SJSA1 (cell line): ENCODE results near the gene ANAPC16. TPM values are rescaled to one million over a fixed set of nuclear protein-coding genes. Genes with fewer than 3 reads are reported as not detected.
"Not testable (repeated sequence)": the region's sequence is repeated elsewhere in the genome, so short reads cannot be mapped to it uniquely, and the experiment has no call there.

Experiments
- DNase-seq, 2 experiments: peaks; one replicate each; pipeline ENCODE4 v3.0.0-alpha.2; 2015 to 2020; ENCODE audit warnings: low spot score in 2 of 2, low read depth in 1 of 2
- H3K27ac ChIP-seq: fragments of 250-450 bp; sonication (Bioruptor Pico); 2 replicates; pipeline ENCODE4 v1.5.1; 2020; ENCODE audit warnings: mild to moderate bottlenecking, moderate library complexity
- H3K27me3 ChIP-seq: fragments of 250-450 bp; sonication (Bioruptor Pico); replicated peaks from 2 replicates; pipeline ENCODE4 v1.5.1; 2020; ENCODE audit warnings: mild to moderate bottlenecking, moderate library complexity
- H3K36me3 ChIP-seq: fragments of 250-450 bp; sonication (Bioruptor Pico); 2 replicates; pipeline ENCODE4 v1.5.1; 2020; ENCODE audit warnings: mild to moderate bottlenecking
- H3K4me1 ChIP-seq: fragments of 250-450 bp; sonication (Bioruptor Pico); replicated peaks from 2 replicates; pipeline ENCODE4 v1.6.1; 2021; ENCODE audit warnings: mild to moderate bottlenecking
- H3K4me3 ChIP-seq: fragments of 250-450 bp; sonication (Bioruptor Pico); 2 replicates; pipeline ENCODE4 v1.5.1; 2020; ENCODE audit warnings: mild to moderate bottlenecking
- H3K9me3 ChIP-seq: fragments of 250-450 bp; sonication (Bioruptor Pico); replicated peaks from 2 replicates; pipeline ENCODE4 v1.5.1; 2020; ENCODE audit warnings: mild to moderate bottlenecking
- total RNA-seq: library from RNA; depleted of rRNA; stranded (reverse); fragments of >200 nt; shearing (Covaris generic); gene quantifications from 2 replicates; pipeline ENCODE4 v1.2.3, GENCODE V29; 2014

The ANAPC16 gene
- total RNA-seq, 1 experiment from 2014 or later, result 89.9 TPM

DNA sequence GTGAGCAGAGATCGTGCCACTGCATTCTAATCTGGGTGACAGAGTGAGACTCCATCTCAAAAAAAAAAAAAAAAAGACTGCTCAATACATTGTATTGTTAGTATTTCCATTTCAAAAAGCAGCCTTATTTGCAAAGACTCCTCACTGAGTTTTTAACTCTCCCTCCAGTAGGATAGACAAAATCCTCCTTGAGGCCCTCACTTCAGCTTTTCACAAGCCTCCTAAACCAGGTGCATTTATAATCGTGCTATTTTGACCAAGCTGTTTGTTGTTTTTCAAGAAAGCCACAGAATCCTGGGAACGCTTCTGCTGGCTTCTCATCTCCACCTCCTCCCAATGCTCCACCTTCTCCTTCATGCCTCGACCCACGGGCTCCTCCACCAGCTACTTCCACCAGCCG is 51.6 kb downstream of the ANAPC16 start:
- Histone ChIP-seq H3K36me3 (no peaks in the 10 kb centered on the region), H3K4me1 (peaks cover 2% of the 10 kb centered on the region), H3K27me3 (no peaks in the 10 kb centered on the region), H3K4me3 (no peak overlapping the region), H3K9me3 (no peaks in the 10 kb centered on the region), H3K27ac (no peak overlapping the region)
- no peak for DNase-seq

DNA sequence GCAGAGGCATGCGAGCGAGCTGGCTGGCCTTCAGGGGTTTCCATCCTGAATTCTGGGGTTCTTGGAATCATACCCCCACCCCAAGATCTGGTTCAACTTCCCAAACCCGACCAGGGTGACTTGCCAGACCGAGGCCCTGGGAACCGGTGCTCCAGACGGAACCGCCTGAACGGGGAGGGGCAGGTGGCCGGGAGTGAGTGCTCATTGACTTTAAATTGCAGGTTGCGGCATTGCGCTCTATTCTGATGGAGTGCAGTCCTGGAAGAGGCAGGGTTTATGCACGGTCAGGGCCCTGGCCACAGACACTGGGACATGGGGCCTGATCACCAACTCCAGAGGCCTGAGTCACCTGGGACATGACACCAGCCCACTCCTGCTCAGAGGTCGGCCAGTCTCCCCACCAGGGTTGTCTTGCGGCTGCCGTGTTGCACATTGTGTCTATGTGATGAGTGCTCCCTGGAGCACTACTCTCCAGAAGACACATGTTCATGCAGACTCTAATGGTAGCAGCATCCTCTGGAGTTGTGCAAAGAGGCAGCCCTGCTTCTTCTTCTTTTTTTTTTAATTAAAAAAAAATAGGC is 52.1 kb downstream of the ANAPC16 start:
- H3K27ac ChIP-seq, result no peak overlapping the region
- no peaks in the 10 kb centered on the region for H3K9me3 ChIP-seq
- H3K4me1 ChIP-seq, result peaks cover 8% of the 10 kb centered on the region
- H3K4me3 ChIP-seq, result no peak overlapping the region
- DNase-seq, result no peak
- no peaks in the 10 kb centered on the region for H3K36me3 ChIP-seq
- no peaks in the 10 kb centered on the region for H3K27me3 ChIP-seq

DNA sequence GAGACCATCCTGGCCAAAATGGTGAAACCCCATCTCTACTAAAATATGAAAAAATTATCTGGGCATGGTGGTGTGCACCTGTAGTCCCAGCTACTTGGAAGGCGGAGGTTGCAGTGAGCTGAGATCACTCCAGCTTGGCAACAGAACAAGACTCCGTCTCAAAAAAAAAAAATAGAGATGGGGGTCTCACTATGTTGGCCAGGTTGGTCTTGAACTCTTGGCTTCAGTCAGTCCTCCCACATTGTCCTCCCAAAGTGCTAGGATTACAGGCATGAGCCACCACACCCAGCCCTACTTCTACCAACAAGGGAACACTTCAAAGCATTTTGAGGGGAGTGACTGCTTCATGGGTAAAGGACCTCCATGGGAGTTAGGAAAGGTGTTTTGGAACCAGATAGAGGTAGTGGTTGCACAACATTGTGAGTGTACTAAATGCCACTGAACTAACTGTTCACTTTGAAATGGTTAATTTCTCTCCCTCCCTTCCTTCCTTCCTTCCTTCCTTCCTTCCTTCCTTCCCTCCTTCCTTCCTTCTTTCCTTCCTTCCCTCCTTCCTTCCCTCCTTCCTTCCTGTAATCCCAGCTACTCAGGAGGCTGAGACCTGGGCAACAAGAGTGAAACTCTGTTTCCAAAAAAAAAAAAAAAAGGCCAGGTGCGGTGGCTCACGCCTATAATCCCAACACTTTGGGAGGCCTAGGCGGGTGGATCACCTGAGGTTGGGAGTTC is 52.8 kb downstream of the ANAPC16 start:
- H3K27me3 ChIP-seq, DNase-seq, H3K36me3 ChIP-seq, H3K9me3 ChIP-seq, H3K4me3 ChIP-seq, H3K27ac ChIP-seq: not testable (repeated sequence)
- H3K4me1 ChIP-seq, result peaks cover 13% of the 10 kb centered on the region

DNA sequence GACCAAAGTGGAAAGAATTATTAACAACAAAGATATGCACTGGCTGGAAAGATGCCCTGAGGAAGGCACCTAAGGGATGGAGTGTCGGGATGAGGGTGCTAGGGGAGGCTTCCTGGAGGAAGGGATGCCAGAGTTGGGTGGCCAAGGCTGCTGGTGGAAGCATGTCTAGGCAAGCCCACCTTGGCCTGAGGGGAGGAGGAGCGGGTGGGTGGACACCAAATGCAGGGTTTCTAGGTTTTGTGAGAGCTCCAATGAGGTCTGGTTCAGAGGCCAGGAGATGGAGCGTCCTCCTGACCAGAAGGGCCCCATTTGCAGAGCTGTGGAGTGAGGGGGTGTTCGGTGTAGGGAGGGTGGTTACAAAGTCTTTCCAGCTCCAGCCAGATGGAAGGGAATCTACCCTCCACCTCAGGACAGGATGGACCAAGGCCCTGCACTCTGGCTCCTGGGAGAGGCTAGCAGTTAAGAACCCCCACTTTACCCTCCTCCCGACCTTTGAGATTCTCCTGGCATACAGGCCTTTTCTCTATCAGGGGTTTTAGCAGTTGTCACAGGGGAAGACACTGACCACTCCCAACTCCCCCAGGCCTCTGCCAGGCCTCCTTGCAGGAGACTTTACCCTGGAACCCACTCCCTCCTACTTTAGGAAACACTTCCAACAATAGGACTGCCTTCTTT is 54.9 kb downstream of the ANAPC16 start:
- Histone ChIP-seq H3K36me3 (peaks cover 11% of the 10 kb centered on the region), H3K9me3 (no peaks in the 10 kb centered on the region), H3K4me1 (peaks cover 25% of the 10 kb centered on the region), H3K4me3 (no peak overlapping the region), H3K27me3 (no peaks in the 10 kb centered on the region), H3K27ac (no peak overlapping the region)
- no peak for DNase-seq

DNA sequence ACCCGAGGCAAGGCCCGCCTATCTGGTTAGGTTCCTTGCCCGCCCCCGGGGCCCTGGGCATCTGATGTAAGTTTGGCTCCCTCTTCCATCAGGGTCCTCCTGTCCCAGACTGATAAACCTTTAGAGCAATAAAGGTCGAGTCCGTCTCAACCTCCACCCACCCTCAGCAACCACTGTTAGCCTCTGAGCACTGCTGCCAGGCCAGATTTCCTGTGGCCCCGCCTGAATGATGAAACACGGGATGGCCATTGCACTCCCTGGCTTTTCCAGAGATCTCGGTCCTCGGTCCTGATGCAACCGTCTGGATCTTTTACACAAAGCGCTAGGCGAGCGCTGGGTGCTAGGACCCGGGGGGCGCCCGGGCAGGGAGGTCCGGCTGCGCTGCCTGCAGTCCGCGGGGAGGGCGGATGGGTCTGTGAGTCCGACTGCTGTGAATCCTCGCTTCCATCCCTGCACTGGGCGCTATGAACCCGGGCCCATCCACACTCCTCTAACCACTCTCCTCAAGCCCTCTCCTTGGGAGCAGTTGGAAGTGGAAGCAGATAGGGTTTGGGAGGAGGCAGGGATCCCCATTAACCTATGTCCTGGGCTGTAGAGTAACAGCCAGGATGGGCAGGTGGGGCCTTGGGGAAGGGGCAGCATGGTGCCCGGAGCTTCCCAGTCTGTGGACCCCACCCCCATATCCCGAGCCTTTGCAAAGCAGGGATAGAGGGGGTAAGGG is 57.0 kb downstream of the ANAPC16 start:
- Histone ChIP-seq H3K4me1 (peaks cover 25% of the 10 kb centered on the region), H3K27me3 (no peaks in the 10 kb centered on the region), H3K9me3 (no peaks in the 10 kb centered on the region), H3K36me3 (peaks cover 11% of the 10 kb centered on the region), H3K27ac (no peak overlapping the region), H3K4me3 (peak overlapping the region; percentile 49)
- peak; percentile 73 to 91 for DNase-seq

DNA sequence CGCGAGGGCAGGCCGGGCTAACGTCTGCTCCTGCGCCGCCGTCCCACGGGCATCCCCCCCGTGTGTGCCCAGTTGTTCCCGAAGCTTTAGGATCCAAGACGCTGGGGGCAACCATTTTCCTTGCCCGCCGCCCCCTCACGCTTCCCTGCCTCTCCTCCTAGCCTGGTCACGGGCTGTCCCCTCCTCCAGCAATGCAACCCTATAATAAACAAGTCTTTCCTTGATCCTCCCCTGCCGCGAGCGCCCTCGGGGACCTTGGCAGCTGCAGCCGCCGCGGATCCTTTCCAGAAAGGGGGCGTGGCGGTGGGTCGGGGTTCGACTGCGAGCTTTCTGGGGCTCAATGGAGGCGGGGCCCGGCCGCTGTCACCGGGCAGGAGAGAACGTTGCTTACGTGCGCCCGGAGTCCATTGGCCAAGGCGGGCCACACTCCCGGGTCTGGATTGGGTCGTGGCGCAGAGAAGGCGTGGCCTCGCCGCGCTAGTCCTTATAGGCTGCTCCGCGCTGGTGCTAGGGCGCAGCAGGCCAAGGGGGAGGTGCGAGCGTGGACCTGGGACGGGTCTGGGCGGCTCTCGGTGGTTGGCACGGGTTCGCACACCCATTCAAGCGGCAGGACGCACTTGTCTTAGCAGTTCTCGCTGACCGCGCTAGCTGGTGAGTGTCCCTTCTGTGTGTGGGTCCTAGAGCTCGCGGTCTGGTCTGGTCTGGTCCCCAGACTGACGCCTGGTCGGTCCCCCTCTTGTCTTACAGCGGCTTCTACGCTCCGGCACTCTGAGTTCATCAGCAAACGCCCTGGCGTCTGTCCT is 57.8 kb downstream of the ANAPC16 start, which contains the start of gene DDIT4:
Gene DDIT4, plus strand, starts transcription at position 515 of the 803 bp plus-strand sequence. CDS start 293 bp downstream, outside the sequence.
- no peak within 1 kb of the TSS for H3K27ac ChIP-seq

DNA sequence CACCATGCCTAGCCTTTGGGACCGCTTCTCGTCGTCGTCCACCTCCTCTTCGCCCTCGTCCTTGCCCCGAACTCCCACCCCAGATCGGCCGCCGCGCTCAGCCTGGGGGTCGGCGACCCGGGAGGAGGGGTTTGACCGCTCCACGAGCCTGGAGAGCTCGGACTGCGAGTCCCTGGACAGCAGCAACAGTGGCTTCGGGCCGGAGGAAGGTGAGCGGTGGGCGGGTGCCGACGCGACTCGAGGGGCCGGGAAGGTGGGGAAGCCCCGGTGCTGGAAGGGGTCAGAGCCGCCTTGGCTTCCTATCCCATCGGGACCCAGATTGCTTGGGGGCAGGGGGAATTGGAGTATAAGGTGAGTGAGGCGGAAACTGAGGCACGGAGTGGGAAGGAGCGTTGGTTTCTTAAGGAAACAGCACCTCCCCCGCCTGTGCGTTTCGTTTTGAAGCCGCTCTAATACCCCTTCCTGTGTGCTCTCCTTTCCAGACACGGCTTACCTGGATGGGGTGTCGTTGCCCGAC is 58.5 kb downstream of the ANAPC16 start:
- Histone ChIP-seq H3K4me3 (peak overlapping the region; percentile 49), H3K9me3 (no peaks in the 10 kb centered on the region), H3K27ac (no peak overlapping the region), H3K36me3 (peaks cover 11% of the 10 kb centered on the region), H3K27me3 (no peaks in the 10 kb centered on the region), H3K4me1 (peaks cover 25% of the 10 kb centered on the region)
- peak in 1 of 2 experiments; percentile 33 for DNase-seq

More for the DNA sequence above, 57.8 kb downstream of the ANAPC16 start, which contains the start of gene DDIT4:
- Histone ChIP-seq H3K27me3 (no peaks in the 10 kb centered on the region), H3K36me3 (peaks cover 11% of the 10 kb centered on the region), H3K4me3 (peak within 1 kb of the TSS; percentile 49), H3K9me3 (no peaks in the 10 kb centered on the region), H3K4me1 (peaks cover 25% of the 10 kb centered on the region)
- DNase-seq, result peak; percentile 94 to 98

DNA sequence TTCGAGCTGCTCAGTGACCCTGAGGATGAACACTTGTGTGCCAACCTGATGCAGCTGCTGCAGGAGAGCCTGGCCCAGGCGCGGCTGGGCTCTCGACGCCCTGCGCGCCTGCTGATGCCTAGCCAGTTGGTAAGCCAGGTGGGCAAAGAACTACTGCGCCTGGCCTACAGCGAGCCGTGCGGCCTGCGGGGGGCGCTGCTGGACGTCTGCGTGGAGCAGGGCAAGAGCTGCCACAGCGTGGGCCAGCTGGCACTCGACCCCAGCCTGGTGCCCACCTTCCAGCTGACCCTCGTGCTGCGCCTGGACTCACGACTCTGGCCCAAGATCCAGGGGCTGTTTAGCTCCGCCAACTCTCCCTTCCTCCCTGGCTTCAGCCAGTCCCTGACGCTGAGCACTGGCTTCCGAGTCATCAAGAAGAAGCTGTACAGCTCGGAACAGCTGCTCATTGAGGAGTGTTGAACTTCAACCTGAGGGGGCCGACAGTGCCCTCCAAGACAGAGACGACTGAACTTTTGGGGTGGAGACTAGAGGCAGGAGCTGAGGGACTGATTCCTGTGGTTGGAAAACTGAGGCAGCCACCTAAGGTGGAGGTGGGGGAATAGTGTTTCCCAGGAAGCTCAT is 59.0 kb downstream of the ANAPC16 start:
- DNase-seq, result no peak

DNA sequence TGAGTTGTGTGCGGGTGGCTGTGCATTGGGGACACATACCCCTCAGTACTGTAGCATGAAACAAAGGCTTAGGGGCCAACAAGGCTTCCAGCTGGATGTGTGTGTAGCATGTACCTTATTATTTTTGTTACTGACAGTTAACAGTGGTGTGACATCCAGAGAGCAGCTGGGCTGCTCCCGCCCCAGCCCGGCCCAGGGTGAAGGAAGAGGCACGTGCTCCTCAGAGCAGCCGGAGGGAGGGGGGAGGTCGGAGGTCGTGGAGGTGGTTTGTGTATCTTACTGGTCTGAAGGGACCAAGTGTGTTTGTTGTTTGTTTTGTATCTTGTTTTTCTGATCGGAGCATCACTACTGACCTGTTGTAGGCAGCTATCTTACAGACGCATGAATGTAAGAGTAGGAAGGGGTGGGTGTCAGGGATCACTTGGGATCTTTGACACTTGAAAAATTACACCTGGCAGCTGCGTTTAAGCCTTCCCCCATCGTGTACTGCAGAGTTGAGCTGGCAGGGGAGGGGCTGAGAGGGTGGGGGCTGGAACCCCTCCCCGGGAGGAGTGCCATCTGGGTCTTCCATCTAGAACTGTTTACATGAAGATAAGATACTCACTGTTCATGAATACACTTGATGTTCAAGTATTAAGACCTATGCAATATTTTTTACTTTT is 59.7 kb downstream of the ANAPC16 start:
- Histone ChIP-seq H3K27ac (no peak overlapping the region), H3K27me3 (no peaks in the 10 kb centered on the region)
- DNase-seq, result no peak

More for the DNA sequence above, 59.0 kb downstream of the ANAPC16 start:
- peak overlapping the region; percentile 49 for H3K4me3 ChIP-seq
- peaks cover 25% of the 10 kb centered on the region for H3K4me1 ChIP-seq
- H3K36me3 ChIP-seq, result peaks cover 11% of the 10 kb centered on the region
- no peaks in the 10 kb centered on the region for H3K9me3 ChIP-seq
- no peaks in the 10 kb centered on the region for H3K27me3 ChIP-seq
- H3K27ac ChIP-seq, result no peak overlapping the region

DNA sequence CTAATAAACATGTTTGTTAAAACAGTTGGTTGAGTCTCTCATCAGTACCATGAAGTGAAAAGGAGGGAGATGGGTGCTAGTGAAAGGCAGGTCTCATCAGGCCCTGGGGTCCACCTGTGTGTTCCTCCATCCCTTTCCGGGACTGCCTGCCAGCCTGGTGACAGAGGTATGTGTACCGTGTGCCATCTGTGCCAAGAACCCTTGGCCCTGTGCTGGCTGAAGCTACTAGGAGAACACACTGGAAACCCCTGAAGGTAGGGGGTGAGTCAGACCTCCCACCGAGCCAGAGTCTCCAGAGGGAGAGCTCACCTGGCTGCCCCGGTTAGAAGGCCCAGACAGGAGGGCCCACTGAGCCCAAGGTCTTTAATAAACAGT is 60.2 kb downstream of the ANAPC16 start:
- H3K36me3 ChIP-seq, result peaks cover 11% of the 10 kb centered on the region
- no peak for DNase-seq
- peaks cover 25% of the 10 kb centered on the region for H3K4me1 ChIP-seq
- H3K9me3 ChIP-seq, result no peaks in the 10 kb centered on the region
- no peaks in the 10 kb centered on the region for H3K27me3 ChIP-seq
- no peak overlapping the region for H3K4me3 ChIP-seq
- H3K27ac ChIP-seq, result no peak overlapping the region

More for the DNA sequence above, 59.7 kb downstream of the ANAPC16 start:
- peaks cover 11% of the 10 kb centered on the region for H3K36me3 ChIP-seq
- no peaks in the 10 kb centered on the region for H3K9me3 ChIP-seq
- no peak overlapping the region for H3K4me3 ChIP-seq
- H3K4me1 ChIP-seq, result peaks cover 25% of the 10 kb centered on the region

DNA sequence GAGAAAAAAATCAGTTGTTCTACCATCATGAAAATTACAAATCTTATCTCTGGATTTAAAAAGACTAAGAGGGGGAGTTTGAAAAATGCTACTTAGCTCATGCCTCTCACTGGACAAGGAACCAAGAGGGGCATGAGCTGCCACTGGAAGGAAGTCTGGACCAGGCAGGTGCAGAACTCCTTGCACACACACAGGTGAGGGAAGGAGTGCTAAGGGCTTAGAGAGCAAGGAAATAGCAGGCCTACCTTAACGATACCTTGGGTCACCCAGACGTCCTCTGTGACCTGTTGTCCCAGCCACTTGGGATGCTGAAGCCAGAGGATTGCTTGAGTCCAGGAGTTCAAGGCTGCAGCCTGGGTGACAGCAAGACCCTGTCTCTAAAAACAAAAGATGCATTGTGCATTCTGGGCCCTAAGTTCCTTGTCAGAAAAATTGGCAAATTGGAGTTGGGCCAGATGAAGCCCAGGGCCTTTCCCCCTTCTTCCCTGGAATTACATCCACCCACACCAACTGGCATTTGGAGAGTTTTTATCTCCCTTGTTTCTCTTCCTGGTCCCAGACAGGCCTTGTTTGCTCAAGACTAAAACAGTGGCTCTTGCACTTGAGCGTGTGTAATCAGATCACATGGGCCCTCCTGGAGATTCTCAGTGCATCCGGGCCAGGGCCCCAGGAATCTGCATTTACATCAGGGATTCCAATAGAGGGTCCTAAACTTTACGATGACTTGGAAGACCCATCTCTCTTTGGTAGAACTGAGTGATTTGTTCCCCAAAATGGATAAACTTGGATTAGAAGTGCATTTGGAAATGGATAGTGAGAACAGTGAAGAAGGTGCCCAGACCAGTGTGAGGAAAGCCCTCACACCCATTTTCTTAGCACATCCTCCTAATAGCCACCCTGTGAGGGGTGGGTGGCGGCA is 60.9 kb downstream of the ANAPC16 start:
- Histone ChIP-seq H3K36me3 (peaks cover 11% of the 10 kb centered on the region), H3K4me3 (no peak overlapping the region), H3K9me3 (no peaks in the 10 kb centered on the region), H3K4me1 (peaks cover 25% of the 10 kb centered on the region), H3K27ac (no peak overlapping the region), H3K27me3 (no peaks in the 10 kb centered on the region)
- no peak for DNase-seq
